Measurements from ENCODE around the gene RAP2A. TPM values are rescaled to one million over a fixed set of nuclear protein-coding genes. Genes with fewer than 3 reads are reported as not detected.

The RAP2A gene
- total RNA-seq, 4 donors from 2014 or later: 7.9 to 76.9 (median 24.2) TPM

DNA sequence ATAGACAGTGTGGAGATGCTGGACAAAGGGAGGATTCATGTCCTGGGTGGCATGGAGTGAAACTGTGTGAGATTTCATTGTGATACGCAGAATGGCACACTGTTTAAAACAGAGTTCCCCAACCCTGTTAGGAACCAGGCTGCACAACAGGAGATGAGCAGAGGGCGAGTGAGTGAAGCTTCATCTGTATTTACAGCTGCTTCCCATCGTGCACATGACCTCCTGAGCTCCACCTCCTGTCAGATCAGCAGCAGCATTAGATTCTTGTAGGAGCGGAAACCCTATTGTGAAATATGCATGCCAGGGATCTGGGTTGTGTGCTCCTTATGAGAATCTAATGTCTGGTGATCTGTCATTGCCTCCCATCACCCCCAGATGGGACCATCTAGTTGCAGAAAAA, 72.5 kb downstream of the RAP2A start:
- H3K9me3 ChIP-seq: no peaks in the 10 kb centered on the region
- intact Hi-C loops (cut with DNase I; ENCODE audit: low total_unique reads): no loop called here
- no peaks in the 10 kb centered on the region for H3K36me3 ChIP-seq
- no peaks in the 10 kb centered on the region for H3K4me1 ChIP-seq
- no peak overlapping the region for H3K4me3 ChIP-seq
- no peak for DNase-seq
- H3K27ac ChIP-seq: no peak overlapping the region
- TF ChIP-seq, protein P1, sequence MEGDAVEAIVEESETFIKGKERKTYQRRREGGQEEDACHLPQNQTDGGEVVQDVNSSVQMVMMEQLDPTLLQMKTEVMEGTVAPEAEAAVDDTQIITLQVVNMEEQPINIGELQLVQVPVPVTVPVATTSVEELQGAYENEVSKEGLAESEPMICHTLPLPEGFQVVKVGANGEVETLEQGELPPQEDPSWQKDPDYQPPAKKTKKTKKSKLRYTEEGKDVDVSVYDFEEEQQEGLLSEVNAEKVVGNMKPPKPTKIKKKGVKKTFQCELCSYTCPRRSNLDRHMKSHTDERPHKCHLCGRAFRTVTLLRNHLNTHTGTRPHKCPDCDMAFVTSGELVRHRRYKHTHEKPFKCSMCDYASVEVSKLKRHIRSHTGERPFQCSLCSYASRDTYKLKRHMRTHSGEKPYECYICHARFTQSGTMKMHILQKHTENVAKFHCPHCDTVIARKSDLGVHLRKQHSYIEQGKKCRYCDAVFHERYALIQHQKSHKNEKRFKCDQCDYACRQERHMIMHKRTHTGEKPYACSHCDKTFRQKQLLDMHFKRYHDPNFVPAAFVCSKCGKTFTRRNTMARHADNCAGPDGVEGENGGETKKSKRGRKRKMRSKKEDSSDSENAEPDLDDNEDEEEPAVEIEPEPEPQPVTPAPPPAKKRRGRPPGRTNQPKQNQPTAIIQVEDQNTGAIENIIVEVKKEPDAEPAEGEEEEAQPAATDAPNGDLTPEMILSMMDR (IDR thresholded peaks at IDR 0.05): no peak
- TF ChIP-seq POLR2A (IDR thresholded peaks at IDR 0.05): no peak
- no peaks in the 10 kb centered on the region for H3K27me3 ChIP-seq

- Histone ChIP-seq H3K9me3 (peaks cover 0 to 3% of the 10 kb centered on the region in 2 donors), H3K27ac (no peak overlapping the region), H3K4me1 (no peaks in the 10 kb centered on the region), H3K4me3 (no peak overlapping the region), H3K36me3 (no peaks in the 10 kb centered on the region), H3K27me3 (no peaks in the 10 kb centered on the region)
- DNase-seq: no peak
- TF ChIP-seq, protein P1 (IDR thresholded peaks at IDR 0.05): no peak
- TF ChIP-seq POLR2A (IDR thresholded peaks at IDR 0.05): no peak
- intact Hi-C loops (cut with DNase I; ENCODE audit: low total_unique reads): no loop called here
Measured at GRCh38 chr13:97512732-97513131, 78.8 kb downstream of the RAP2A start.

GRCh38 chr13:97515643-97516042, 81.7 kb downstream of the RAP2A start:
- TF ChIP-seq, protein P1 (IDR thresholded peaks at IDR 0.05): no peak
- no peak for TF ChIP-seq POLR2A (IDR thresholded peaks at IDR 0.05)
- Histone ChIP-seq H3K4me1 (no peaks in the 10 kb centered on the region), H3K36me3 (no peaks in the 10 kb centered on the region), H3K9me3 (peaks cover 0 to 3% of the 10 kb centered on the region in 2 donors), H3K4me3 (no peak overlapping the region), H3K27ac (no peak overlapping the region), H3K27me3 (no peaks in the 10 kb centered on the region)
- no peak for DNase-seq
- intact Hi-C loops (cut with DNase I; ENCODE audit: low total_unique reads): no loop called here

DNA sequence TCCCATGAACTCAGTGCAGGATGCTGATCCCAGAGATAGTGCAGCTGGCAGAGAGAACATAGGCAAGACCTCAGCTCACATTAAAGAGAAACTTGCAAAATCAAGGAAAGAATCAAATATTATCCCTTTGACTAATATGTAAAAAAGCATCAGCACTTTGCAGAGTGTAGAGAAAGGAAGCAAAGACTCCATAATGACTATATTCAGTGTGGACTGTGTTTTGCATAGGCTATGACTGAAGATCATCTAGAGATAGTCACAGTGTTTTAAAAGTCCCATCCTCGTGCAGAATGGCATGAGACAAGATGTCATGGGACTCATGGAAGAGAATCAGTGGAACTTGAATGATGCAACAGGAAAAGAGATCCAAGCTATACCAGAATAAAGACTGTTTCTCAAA, 84.0 kb downstream of the RAP2A start:
- no peaks in the 10 kb centered on the region for H3K4me1 ChIP-seq
- H3K36me3 ChIP-seq: no peaks in the 10 kb centered on the region
- DNase-seq: no peak
- no peak overlapping the region for H3K4me3 ChIP-seq
- intact Hi-C loops (cut with DNase I; ENCODE audit: low total_unique reads): no loop called here
- no peaks in the 10 kb centered on the region for H3K9me3 ChIP-seq
- no peak overlapping the region for H3K27ac ChIP-seq
- no peak for TF ChIP-seq POLR2A (IDR thresholded peaks at IDR 0.05)
- TF ChIP-seq, protein P1 (IDR thresholded peaks at IDR 0.05): no peak
- H3K27me3 ChIP-seq: no peaks in the 10 kb centered on the region

Small RNA genes lying within 50 kb of the gene (small RNA-seq; reads per million reads assigned to genes)
- not detected for gene AL442067.1

Other genes starting within 250 kb of the RAP2A start
- gene MBNL2, start 211.8 kb upstream of the RAP2A start, total RNA-seq: 100 to 1,000 TPM in 1 of 4 donors, 10 to 100 TPM in 3; 50.7 to 115 (median 72.0) TPM

Data from uterus (tissue), 4 donors.